LHCN-M2 (cell line): ENCODE results near the gene JSRP1. TPM values are rescaled to one million over a fixed set of nuclear protein-coding genes. Genes with fewer than 3 reads are reported as not detected.

Experiments used
- DNase-seq: peaks from one replicate; pipeline ENCODE4 v3.0.0-alpha.2; 2012; ENCODE audit warnings: low read depth
- total RNA-seq: library from RNA; depleted of rRNA; stranded (reverse); fragments of >200 nt; gene quantifications from 2 replicates; pipeline ENCODE4 v1.2.3, GENCODE V29; 2014; rRNA removed

JSRP1 gene
- total RNA-seq, 1 experiment from 2014 or later = 219 TPM

DNA sequence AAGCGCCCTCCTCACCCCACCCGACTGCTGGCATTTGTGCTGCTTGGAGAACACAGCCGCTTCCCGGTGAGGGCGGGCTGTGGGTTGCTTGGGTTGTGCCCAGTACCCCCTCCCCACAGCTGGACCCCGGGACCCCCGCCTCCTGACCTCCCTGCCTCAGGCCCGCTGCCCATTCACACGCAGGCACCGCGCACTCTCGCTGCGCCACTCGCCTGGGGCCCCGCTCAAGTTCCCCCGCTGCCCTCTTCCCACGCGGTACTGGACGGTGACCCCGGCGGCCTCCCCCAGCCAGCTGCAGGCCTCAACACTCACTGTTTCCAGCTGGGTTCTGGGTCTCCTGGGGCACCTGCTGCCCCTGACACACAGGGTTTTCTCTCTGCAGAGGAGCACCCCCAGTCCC, 36.5 kb downstream of the JSRP1 start:
- DNase-seq = no peak

DNA sequence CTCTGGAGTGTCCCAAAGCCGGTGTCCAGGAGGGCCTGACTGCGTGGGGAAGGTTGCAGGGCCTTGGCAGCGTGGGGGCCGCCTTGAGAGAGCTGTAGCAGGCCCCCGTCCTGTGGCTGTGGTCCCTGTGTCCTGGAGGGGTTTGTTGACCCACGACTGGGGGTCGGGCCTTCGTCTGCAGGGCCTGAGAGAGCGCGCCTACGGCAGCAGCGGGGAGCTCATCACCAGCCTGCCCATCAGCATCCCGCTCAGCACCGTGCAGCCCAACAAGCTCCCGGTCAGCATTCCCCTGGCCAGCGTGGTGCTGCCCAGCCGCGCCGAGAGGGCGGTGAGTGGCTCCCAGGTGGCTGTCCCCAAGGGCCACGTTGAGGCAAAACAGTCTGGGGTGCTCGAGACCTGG, 38.6 kb downstream of the JSRP1 start:
- DNase-seq = no peak

DNA sequence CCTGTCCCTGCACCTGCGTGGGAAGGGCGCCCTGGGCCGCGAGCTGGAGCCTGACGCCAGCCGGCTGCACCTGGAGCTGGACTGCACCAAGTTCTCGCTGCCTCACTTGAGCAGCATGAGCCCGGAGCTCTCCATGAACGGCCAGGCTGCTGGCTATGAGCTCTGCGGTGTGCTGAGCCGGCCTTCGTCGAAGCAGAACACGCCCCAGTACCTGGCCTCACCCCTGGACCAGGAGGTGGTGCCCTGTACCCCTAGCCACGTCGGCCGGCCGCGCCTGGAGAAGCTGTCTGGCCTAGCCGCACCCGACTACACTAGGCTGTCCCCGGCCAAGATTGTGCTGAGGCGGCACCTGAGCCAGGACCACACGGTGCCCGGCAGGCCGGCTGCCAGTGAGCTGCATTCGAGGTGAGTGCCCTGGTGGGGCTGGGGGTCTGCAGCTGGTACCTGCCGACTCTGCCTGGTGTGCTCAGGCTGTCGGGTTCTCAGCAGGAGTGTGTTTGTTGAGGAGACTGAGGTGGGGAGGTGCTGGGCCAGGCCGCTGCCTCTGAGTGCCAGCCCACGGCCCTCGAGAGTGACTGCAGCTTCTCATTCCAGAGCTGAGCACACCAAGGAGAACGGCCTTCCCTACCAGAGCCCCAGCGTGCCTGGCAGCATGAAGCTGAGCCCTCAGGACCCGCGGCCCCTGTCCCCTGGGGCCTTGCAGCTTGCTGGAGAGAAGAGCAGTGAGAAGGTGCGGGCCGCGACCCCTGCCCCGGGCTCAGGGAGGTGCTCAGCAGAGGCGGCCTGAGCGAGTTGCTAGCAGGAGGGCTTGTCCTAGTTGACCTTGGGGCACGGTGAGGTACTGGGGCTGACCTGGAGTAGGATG, 39.6 kb downstream of the JSRP1 start:
- no peak for DNase-seq

DNA sequence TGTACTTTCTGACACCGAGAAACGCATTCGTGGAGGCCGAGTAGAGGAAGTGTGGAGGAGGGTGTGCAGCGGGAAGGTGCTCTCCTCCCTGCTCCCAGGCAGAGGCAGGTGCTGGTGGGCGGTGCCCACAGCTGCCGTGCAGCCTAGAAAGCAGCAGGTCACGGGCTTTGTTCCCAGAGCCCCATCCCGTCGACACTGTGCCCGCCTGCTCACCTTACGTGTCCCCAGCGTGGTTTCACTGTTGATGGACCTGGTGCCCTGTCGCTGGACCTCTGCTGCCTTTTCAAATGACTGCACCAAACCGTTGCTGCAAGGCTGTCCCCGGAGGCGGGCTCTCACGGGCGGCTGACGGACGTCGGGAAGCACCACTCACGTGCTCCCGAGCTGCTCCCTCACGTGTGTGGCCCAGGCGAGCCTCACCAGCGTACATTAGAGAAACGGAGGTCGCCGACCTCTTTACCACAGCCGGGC, 40.9 kb downstream of the JSRP1 start:
- no peak for DNase-seq

DNA sequence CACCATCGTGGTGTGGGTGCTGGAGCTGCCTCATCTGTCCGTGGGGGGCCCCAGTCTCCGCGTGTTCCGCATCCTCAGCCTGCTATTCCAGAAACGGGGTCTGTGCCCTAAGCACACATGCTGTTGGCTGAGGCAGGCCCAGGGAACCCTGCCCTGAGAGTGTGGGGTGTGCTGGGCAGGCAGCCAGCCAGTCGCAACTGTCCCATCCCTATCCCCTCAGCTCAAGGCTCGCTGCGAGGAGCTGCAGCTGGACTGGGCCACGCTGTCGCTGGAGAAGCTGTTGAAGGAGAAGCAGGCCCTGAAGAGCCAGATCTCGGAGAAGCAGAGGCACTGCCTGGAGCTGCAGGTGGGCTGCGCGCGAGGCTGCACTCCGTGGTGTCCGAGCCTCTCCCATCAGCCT, 42.0 kb downstream of the JSRP1 start:
- DNase-seq = no peak

DNA sequence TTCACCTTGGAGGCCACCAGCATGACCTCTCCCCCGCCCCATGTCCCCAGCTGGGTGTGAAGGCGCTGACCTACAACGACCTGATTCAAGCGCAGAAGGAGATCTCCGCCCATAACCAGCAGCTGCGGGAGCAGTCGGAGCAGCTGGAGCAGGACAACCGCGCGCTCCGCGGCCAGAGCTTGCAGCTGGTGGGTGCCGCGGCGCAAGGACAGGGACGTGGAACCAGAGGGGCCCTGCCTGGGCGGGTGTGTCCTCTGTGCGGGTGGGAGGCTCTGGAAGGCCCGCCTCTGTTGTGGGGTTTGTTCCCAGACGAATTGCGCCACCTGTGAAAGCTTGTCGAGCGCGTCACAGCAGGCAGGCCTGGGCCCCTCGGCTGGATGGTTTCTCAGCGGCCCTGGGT, 42.4 kb downstream of the JSRP1 start:
- DNase-seq = no peak

DNA sequence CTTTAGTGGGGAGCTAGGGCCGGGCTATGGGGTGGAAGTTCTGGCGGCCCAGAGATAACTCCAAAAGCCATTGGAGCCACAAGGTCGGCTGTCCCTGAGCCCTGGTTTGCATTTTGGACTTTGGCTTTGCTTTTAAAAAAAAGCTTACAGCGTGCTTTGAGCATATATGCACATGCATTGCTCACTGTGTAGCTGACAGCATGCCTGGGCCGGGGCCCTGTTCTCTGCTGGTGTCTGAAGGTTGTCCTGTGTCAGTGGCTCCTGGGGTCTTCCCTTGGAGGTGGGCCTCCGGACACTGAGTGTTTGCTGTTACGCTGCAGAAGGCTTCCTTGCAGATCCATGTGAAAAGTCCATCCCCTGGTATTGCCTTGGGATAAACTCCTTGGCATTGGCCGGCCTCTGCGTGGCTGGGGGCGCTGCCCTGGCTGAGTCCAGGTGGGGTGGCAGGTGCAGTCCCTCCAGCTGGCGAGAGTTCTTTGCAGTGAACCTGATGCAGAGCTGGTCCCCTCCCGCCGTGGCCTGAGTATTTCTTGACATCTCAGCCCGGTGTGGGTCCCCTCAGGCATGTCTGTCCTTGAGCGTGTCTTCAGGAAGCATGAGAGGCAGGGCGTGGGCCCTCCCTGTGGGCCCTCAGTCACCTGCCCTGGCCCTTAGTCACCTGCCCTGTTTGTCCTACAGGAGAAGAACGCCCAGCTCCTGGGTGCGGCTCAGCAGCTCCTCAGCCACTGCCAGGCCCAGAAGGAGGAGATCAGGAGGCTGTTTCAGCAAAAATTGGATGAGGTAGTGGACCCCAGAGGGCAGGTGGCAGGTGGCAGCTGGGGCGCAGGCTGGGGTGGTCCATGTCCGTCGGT, 43.1 kb downstream of the JSRP1 start:
- DNase-seq = no peak

DNA sequence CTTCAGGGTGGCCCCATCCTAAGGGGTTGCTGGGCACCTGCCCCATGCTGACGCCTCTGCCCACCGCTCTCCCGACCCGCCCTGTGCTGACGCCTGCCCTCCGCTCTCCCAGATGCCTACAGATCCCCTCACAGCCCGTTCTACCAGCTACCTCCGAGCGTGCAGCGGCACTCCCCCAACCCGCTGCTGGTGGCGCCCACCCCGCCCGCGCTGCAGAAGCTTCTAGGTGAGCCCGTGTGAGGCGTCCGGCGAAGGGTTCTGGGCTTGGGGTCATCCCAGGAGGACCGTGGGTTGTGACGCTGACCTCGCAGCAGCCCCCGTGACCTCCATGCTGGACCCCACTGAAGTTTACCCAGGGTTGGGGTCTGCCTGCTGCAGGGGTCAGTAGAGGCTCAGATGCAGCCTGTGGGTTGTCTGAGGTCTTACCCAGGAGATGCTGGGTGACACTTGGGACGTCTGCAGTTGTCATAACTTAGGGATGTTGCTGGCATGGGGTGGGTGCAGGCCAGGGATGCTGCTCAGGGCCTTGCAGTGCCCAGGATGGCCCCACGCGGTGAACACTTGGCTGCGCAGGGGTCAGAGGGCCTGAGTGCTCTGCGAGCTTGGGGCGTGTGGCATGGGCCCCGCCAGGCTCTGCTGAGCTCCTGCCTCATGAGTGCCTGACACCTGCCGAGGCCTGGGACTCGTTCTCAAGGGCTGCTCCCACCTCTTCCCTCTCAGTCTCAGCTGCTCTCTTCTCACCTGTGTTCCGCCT, 45.1 kb downstream of the JSRP1 start:
- no peak for DNase-seq

DNA sequence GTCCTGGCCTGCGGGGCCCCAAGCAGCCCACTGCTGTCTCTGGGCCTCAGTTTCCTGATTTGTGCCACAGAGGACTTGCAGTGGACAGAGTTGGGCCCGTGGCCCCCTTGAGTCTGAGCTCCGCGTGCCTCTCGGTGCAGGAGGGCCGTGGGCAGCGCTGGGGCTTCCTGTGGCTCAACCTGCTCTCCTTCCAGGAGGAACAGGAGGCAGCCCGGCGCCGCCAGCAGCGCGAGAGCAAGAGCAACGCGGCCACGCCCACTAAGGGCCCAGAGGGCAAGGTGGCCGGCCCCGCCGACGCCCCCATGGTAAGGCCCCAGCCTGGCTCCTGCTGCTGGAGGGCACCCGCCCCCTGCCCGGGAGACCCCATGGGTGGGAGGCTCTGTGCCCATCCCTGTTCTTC, 46.0 kb downstream of the JSRP1 start:
- DNase-seq = no peak

DNA sequence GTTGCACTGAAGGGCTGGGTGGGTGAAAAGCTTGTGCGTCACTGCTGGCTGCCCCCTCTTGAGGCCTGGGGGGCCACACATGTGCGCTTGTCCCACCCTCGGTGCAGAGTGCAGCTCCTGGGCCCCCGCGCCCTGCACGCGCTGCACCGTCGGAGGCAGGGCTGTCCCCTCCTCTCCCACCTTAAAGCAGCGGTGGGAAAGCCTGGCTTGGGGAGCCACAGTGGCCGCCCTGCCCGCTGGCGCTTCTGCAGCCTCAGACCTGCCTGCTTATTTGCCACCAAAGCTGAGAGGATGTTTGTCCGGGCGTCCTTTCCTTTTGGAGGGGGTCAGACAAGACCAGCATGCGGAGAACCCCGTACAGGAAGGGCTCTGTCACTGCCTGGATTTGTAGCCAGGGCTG, 46.8 kb downstream of the JSRP1 start:
- no peak for DNase-seq

DNA sequence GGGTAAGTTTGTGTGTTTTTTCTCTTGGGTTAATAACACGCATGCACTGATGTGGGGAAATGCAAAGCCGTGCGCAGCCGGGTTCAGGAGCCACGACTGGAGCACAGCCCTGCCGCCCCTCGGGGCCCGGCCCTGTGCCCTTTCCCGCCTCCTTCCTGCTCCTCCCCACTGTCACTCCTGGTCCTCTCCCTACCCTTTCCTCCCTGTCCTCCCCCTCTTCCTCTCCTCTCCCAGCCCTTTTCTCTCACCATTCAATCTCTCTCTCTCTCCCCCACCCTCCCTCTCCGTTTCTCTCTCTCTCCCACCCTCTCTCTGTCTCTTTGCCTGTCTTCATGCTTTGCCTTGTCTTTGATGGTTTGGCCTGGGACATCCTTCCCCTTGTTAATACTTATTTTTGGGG, 47.2 kb downstream of the JSRP1 start:
- DNase-seq = no peak

DNA sequence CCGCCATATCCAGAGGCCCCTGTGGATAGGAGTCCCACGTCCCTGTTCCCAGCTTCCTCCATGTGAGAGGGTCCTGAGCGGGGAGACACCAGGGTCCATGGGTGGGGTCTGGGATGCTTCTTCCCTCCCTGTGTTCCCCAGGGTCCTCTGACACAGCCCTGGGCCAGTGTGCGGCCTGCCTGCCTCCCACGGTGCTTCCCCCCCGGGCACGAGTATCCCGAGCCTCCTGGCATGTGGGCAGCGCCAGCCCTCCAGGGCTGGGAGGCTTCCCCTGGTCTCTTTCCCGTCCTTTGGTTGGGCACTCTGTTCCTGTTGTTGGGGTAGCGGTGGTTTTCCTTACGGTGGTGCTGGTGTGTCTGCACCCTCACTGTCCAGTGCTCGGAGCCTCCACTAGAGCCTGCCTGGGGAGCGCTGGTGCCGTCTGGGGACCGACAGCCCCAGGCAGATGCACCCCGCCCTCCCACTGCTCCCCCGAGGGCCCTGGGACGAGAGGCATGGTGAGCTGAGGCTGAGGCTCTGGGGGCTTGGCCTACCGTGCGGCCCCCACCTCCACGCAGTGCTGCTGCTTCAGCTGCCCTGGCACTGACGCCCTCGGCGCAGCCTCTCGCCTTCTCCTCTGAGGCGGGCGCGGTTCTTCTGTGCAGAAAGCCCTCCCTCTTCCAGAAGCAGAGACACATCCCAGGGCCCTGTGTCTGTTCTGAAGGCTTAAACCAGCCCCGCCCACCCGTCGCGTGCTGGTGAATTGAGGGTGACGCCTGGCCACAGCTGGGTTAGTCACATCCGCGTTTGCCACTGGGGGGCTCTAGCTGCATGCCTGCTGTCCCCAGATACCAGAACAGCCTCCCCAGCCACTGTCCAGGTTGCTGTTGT, 48.0 kb downstream of the JSRP1 start:
- DNase-seq = peak; percentile 88

DNA sequence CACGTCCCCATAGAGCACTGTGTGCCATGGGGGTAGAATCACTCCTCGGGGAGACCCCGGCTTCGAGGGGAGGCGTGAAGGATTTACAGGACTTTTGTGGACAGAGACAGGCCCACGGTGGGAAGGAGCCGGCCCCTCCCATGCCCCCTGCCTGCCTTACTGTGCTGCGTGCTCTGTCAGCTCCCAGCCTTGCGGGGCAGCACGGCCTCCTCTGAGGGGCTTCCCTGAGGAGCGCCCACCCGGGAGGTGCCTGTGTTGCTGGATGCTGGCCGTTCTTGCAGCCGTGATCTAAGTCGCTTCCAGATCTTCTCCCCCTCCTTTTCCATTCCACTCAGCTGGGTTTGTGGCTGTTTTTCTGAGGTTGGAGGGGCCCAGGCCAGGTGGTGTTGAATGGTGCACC, 49.2 kb downstream of the JSRP1 start:
- no peak for DNase-seq

DNA sequence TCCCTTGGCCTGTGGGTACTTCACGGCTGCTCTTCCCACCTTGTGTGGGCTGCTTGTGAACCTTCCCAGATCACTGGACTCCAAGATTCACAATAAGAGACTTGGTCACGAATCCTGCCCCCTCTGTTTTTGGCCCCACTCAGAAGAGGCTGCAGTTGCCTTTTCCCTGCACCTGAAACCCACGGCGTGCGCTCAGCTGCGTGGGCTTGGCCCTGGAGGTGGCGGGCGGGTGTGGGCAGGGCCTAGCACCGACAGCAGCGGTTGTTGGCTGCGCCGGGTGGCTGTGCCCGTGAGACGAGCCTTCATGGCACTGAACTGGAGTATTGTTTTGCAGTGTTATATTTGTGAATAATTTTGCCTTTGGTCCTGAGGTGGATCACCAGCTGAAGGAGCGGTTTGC, 53.9 kb downstream of the JSRP1 start:
- no peak for DNase-seq

Other genes with a start within 250 kb of the JSRP1 start
- 69.4 and 76.1 TPM in 2 replicates for gene BTBD2, start 240.7 kb downstream of the JSRP1 start, total RNA-seq
- 44.0 and 49.5 TPM in 2 replicates for gene MKNK2, start 205.2 kb downstream of the JSRP1 start, total RNA-seq
- 26.5 and 33.9 TPM in 2 replicates for gene MOB3A, start 160.1 kb downstream of the JSRP1 start, total RNA-seq
- 0.83 and 1.2 TPM in 2 replicates for gene IZUMO4, start 159.5 kb downstream of the JSRP1 start, total RNA-seq
- gene AP3D1, start 104.9 kb downstream of the JSRP1 start, total RNA-seq = 112 and 125 TPM in 2 replicates
- 7.4 and 7.5 TPM in 2 replicates for gene DOT1L, start 92.5 kb downstream of the JSRP1 start, total RNA-seq
- 92.4 and 100 TPM in 2 replicates for gene PLEKHJ1, start 20.1 kb downstream of the JSRP1 start, total RNA-seq
- 31.7 and 41.6 TPM in 2 replicates for gene SF3A2, start 19.6 kb downstream of the JSRP1 start, total RNA-seq
- gene AMH, start 7.1 kb downstream of the JSRP1 start, total RNA-seq = 13.8 and 14.1 TPM in 2 replicates
- gene PEAK3, start 25.8 kb upstream of the JSRP1 start, total RNA-seq = 0.19 and 0.63 TPM in 2 replicates
- gene LINGO3, start 51.7 kb upstream of the JSRP1 start, total RNA-seq = not detected in 2 replicates
- gene LSM7, start 72.2 kb upstream of the JSRP1 start, total RNA-seq = 195 and 198 TPM in 2 replicates
- 25.3 and 26.1 TPM in 2 replicates for gene SPPL2B, start 72.3 kb upstream of the JSRP1 start, total RNA-seq
- not detected in 2 replicates for gene TMPRSS9, start 103.8 kb upstream of the JSRP1 start, total RNA-seq
- gene TIMM13, start 171.2 kb upstream of the JSRP1 start, total RNA-seq = 47.1 and 52.9 TPM in 2 replicates
- gene LMNB2, start 200.5 kb upstream of the JSRP1 start, total RNA-seq = 261 TPM in 2 replicates
- 42.6 and 49.8 TPM in 2 replicates for gene GADD45B, start 219.7 kb upstream of the JSRP1 start, total RNA-seq